Measurements from ENCODE around the gene ZBTB20.

The ZBTB20 gene

DNA sequence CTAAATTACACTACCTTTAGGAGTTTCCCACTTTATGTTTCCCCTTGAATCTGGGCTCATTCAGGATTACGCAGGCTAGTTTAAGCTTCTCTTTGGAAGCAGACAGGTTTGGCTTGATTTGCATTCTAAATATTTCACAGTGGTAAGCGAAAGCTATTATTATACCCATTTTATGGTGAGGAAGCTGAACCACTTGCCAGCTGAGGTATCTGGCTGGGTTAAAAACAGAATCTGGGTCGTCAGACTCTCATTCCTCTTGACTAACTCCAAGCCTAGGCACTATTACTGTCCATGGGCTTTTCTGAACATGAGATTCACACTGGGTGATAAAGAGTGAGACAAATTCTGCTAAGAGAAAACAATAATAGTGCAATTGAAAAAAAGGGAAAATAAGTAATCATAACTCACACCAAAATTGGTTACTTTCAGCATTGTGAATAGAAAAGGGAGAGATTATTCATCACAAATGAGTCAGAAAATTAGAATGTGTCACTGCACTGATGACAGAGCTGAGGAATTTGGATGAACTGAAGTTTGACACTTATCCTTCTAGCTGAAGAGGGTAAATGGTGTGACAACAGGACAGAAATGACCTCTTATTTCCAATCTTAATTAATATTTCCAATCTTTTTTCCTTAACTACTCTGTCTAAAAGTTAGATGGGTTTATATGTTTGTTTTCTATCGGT, 642.0 kb downstream of the ZBTB20 start:
- no peak for DNase-seq

DNA sequence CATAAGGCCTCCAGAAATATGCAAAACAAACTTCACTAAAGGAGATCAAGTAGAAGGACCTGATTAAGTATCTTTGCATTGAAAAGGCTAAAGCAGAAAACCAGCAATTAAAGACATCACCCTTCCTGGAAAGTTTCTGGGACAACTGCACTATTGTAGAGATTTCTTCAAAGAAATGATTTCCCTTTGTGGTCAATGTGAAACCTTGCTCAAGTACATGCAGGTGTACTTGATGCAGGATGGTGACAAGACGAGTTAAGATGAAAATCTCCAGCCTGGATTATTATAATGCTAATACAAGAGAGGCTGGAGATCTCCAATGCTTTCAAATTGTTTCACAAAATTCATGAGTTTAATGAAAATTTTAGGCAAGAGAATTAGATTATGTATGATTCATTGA, 644.9 kb downstream of the ZBTB20 start:
- no peak for DNase-seq

DNA sequence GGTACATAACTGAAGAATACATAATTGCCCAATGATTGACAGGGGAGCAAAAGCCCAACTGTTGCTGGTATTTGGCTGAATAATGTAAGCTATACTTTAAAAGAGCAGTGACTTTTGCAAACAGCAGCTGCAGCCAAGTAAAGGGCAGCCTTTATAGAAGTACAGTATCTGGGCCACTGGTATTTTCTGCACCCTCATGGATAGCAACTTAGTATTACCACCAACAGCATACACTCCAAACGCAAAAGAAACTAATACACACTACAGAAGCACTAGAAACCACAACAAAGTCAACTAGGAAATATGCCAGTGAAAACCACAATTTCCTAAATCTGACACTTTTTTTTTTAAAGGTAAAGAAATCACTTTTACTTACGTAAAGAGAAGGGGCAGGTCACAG, 647.1 kb downstream of the ZBTB20 start:
- no peak for DNase-seq

DNA sequence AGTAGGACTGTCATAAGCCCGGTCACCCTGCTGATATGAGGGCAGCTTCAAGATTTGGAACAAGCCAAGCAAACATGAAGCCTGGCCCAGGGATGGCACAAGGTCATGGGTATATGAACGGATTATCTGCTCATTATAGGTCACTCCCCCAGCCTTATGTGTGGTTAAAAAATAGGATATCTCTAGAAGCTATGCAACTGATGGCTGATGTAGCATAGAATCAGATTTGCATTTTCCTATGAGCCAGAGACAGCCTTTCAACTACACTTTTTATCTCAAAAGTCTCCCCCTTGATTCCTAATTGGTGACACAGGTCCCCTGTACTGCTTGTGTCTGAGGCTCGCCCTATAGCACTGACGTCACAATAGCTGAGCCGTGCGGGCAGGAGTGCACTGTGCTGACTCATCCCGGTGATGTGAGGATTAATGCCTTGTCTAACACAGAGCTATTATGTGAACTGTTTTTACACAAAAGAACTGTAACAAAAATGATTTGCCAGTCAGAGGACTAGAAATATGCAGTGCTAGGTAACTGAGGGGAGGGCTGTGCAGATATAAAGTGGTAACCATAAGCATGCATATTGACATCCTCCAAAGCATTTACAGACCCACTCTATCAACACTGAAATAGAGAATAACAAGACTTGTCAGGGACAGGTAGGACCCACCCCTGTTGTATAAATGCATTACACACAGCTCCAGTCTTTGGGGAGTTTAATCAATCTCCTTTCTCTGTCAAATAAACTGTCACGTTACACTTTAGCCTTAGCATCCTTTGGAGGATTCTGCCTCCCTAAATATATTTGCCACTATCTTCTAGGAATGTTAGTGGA, 648.3 kb downstream of the ZBTB20 start:
- DNase-seq, result no peak

DNA sequence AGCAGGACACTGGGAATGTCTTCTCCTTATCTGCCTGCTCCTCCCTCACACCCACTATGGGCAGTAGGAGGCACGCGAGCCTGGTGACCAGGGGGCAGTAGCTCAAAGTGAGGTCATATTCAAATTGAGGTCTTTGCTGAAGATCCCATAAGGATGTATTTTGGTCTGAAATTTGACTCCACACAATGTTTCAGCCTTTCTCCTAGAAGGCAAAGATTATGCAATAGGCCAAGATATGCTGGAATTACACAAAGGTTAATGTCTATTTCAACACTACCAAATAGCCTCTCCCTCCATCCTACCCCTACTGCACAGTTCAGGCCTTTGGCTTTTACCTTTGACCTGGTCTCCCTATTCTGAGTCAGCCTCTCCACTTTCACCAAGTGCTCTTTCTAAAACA, 650.2 kb downstream of the ZBTB20 start:
- no peak for DNase-seq

DNA sequence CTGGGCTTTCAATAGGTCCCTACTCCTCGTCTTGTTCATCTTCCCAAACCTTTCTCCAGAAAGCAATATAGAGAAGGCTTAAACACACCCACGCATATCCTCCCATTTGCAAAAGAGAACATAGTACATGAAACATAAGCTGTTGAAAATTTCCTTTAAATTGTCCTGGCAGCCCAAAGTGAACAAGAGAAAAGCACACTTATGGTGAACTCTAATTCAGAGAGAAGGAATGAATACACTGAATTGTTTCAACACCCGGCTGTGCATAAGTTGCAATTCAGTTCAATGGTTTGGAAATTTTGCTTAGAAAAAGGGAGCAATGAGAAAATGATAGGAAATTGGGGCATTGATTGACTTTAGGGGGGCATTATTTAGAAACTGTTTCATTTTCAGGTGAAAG, 650.6 kb downstream of the ZBTB20 start:
- no peak for DNase-seq

DNA sequence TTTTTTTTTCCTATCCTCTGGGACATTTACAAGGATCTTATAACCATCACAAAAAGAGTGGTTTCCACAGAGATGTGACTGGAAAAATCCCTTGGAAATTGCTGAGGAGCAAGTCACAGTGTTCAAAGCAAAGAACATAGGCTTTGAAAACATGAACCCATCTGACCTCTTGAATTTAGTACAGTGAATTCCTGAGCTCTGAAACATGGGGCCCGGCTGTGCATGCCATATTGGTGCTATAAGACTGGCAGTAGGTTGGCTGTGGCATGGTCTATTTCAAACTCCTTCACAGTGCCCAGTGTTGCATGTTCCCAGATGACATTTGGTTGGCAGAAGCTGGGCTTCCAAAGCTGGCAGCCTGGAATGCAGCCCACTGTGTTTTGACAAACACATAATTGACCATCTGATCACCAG, 651.1 kb downstream of the ZBTB20 start:
- no peak for DNase-seq

DNA sequence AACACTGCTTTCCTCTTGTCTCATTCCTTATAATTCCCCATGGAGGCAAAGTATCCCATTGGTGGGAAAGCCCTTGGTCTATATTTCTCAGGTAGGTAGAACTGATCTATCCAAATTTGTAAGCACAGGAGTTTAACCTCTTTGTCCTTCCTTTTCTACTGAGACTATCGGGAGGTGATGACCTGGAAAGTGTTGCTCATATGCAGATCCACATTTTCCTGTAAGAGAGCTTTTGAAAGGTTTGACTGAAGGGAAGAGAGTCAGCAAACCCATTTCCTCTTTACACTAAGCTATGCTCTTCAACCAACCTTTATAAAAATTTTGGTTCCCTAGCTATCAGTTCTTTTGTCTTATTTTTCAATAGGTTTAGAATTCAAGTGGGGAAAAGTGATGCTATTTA, 652.6 kb downstream of the ZBTB20 start:
- DNase-seq, result no peak

DNA sequence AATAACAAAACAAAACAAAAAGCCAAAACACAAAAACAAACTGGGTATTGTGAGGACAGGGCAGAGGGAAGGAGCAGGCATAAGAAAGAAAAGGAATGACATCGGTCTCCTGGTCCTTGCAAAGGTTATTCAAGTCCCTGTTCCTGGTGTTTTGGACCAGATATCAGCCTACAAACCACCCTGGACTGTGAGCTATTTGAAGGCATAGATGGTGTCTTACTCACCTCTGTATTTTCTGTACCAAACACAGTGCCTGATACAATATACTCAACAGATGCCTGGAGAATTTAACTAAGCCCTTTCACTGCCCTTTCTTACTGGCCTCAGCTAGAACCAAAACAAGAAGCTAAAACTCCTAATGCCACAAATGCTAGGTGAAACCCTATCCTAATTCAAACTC, 656.3 kb downstream of the ZBTB20 start:
- DNase-seq, result no peak

DNA sequence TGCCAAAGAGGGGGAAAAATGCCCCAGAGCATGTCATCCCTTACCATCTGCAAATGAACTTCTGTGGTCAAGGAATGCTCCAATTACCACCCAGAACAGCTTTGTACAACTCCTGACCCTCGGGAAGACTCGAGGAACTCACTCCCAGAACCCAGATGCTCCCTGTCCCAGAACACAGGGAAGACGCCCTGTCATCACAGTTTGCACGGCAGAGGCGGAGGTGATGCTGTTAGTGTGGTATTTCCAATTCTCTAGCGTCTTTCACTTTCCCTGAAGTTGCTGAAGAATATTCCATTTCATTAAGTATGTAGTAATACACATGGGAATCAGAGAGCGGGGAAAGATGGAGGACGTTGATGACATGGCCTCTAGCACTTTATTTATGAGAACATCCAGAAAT, 659.6 kb downstream of the ZBTB20 start:
- no peak for DNase-seq

DNA sequence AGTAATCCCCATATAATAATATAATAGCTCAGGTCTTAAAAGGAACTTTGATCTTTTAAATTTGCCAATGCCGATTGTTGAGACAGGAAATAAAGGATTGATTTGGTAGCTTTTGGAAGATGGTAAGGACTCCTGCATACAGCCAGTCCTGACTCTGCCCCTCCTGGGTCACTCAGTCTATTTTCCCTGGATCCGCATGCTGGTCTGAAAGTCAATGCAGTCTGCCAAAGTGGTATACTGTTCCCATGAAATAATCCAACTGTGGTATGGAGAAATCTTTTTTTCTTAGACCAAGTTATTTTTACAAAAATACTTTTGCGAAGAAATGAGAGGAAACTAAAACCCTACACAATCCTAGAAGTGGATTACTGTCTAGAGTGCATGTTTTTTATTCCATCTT, 662.2 kb downstream of the ZBTB20 start:
- DNase-seq, result no peak

DNA sequence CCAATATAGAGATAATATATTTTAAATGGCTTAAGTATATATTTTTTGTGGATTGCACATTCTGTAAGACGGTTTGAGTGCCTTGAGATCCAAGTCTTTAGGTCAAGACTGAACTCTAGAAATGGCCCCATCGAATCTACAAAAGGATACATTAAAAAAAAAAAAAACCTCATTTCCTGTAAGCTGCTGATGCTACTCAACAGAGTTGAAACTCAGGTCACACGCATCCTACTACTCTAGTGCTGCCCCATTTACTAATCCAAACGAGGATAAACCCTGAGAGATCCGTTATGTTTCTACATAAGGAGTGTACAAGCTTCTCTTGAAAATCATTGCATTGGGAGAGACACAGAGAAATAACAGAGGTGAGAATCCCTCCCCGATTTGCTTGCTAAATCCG, 666.0 kb downstream of the ZBTB20 start:
- DNase-seq, result no peak

DNA sequence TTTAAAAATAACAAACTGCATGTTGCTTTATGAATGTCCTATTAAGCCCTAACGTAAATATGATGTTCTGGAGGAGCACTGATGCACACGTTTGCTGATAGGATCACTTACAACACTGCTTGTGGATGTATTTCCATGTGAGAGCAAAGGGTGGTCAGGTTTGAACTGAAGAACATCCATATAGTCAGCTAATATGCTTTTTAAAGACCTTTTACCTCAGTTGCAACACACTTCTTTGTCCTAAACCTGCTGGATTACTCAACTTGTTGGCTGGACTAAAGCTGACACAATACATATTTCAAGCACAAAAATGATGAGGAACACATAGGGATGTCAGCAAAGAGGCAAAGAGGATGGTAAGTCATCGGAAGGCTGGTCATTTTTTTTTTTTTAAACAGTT, 666.6 kb downstream of the ZBTB20 start:
- no peak for DNase-seq

DNA sequence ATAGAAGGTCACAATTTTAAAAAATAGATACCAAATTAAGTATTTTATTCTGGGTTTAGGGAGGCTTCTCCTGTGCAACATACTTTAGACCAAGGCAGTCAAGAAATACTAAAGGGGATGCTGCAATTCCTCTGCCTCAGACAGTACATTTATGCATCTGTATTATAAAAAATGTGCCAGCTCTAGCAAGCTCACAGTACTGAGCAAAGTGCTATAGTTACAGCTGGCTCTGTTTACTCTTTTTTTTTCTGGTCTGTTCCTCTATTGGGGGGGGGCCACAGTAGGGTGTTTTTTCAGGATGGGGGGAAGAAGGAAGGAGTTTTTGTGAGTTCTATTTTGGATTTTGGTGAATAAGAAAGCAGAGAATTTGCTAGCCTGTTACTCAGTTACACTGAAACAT, 668.3 kb downstream of the ZBTB20 start:
- no peak for DNase-seq

DNA sequence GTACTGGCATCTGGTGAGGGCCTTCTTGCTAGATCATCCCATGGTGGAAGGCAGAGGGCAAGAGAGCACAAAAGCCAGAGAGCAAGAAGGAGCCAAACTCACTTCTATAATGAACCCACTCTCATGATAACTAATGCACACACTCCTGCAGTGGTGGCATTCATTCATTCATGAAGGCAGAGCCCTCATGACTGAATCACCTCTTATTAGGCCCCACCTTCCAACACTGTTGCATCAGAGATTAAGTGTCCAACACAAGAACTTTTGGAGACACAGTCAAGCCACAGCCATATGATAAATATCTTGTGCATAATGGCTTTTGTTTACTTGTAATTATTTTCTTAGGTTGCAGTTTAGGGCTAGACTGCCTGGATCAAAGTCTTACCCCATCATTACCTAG, 670.6 kb downstream of the ZBTB20 start:
- DNase-seq, result no peak

DNA sequence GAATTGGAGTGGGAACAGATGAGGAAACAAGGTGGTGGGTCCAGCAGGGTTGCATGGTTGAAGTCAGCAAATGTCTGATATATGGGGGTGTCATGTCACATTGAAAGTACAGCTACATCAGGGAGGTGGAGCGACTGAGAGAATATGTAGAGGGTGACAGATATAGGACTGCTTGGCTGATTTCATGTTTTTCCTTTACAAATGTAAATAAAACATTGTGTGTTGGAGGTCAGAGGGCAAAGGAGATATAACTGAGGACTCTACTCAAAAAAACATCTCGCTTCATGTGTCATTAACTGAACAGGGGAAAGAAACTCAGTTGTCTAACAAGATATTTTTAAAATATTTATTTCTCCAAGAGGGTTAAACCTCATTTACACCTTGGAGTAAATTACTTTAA, 675.6 kb downstream of the ZBTB20 start:
- DNase-seq, result no peak

DNA sequence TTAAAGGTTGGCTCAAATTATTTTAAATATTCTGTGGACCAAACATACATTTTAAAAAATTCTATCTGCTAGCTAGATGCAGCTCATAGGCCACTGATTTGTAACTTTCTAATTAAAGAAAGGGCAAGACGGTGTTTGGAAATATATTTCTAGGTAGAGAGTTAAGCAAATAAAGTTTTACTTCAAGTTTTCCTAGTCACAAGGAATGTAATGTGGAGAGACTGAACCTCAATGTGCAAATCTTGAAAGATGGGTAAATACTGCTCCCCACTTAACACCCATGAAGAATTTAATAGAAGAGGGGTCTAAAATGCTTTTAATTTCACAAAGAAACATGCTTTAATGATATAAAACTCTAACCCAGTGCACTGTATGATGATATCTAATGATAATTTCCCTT, 678.0 kb downstream of the ZBTB20 start:
- DNase-seq, result no peak

DNA sequence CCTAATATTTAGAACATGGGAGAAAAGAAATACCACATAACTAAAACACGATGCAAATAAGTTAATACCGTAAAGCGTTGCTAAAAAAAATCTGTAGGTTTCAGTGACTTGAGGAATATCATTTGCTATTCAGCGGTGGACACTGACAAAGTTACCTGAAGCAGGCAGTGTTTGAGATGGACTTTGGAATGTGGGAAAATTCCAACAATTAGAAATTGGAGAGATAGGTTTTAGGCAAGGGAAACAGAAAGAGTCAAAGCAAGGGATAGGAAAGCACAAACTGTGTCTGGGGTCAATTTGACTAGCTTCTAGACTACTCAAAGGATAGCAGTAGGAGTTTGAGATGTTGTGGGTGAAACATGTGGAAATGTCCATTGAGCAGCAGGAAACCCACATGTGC, 680.3 kb downstream of the ZBTB20 start:
- DNase-seq, result no peak

DNA sequence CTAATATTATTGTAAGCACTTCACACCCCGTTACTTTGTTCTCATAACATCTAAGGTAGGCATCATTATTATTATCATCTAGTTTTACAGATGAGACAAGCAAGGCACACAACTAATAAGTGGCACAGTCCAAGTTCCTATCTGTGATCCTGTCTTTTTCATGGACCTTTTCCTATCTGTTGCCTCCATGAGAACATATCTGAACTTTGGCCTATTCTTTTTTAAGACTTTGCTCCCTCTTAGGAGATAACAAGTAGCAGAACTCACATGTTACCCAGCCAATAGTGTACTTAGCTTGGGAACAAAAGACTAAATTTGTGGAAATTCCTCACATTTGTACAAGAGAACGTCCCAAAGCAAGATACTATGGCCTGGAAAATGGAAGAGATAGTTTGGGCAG, 680.8 kb downstream of the ZBTB20 start:
- DNase-seq, result no peak

DNA sequence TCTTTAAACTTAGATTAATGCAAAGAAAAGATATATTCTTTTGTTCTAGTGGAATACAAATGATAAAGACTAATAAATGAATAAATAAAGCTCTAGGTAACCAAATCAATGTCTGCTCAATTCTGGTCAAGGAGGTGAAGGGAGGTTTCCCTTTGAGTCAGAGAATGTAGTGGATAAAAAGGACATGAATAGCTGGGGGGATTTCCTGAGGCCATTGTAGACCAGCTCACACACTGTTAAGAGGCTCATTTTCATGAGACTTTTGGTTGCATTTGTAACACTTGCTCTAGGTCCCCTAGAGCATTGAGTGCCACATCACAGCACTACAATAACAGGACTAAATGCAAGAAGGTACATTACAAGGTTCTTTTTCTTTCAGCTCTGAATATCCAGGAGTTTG, 682.5 kb downstream of the ZBTB20 start:
- no peak for DNase-seq

DNA sequence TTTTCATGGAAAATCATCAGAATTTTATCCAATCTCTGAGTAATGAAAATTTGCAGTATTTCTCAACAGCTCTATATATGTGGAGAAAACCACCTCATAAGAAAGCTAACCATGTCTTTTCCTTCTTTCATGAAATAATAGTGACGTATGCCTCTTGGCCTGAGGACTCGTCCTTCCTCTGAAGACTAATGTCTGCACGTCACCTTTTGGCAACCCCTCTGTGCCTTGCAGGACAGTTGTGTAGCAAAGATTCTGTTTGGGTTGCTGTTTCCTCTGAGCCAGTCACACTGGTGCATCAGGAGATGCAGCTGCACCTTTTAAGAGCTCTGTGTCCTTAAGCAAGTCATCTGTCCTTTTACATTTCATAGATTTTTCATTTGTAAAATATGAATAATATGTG, 684.3 kb downstream of the ZBTB20 start:
- DNase-seq, result no peak

DNA sequence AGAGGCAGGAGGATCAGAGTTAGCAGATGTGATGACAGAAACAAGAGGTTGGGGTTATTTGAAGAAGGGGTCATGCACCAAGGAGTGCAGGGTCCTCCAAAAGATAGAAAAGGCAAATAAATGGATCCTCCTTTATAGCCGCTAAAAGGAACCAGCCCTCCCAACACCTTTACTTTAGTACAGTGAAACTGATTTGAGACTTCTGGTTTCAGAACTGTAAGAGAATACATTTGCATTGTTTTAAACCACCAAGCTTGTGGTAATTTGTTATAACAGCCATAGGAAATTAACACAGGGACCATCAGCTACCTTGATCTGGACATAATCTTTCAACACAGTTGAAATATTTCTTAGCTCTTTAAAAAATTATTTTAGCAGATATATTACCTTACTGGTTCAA, 686.6 kb downstream of the ZBTB20 start:
- no peak for DNase-seq

DNA sequence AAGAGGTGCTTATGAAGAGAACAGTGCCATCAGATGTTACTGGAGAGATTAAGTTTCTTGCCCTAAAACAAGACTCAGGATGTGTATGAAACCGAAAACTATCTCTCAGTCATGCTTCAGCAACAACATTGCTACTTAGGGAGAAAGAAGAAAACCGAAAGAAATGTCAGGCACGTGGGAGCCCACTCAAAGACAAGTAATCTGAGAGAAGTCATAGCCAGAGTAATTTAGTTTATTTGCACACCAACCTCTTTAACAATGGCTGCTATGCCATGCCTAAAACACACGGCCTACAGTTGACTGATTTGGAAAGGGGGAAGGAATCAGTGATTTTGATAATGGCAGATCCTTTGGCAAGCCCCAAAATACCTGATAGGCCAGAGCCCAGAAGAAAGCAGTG, 690.3 kb downstream of the ZBTB20 start:
- DNase-seq, result no peak

DNA sequence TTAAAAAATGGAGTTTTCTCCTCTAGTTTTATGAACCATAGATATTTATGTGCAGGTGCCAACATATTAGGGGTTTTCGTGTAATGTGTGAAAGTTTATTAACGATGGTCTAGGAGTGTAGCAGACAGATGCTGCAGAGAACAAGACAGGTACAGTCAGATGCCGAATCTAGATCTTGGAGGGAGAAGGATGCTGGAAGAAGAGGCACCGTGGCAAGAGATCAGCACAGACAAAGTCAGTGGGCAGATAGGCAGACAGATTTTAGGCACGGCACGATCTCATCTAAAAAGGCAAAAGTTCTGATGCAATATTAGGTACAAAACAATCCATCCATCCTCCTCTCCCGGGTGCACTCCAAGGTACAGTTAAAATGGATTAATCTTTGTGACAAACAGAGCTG, 691.7 kb downstream of the ZBTB20 start:
- no peak for DNase-seq
